ENCODE data around the gene PCDHGA6. TPM values are rescaled to one million over a fixed set of nuclear protein-coding genes. Genes with fewer than 3 reads are reported as not detected.

PCDHGA6 gene
- total RNA-seq, 4 donors from 2014 or later: 2.4 to 7.5 (median 3.7) TPM

- H3K9me3 ChIP-seq: peaks cover 42 to 79% of the 10 kb centered on the region in 2 donors
- intact Hi-C loops (cut with DNase I; ENCODE audit: low total_unique reads): no loop called here
- H3K27ac ChIP-seq: no peak overlapping the region
- no peak for TF ChIP-seq EP300 (IDR thresholded peaks at IDR 0.05; ENCODE audit: low read depth)
- no peak for TF ChIP-seq POLR2A (IDR thresholded peaks at IDR 0.05)
- no peak for TF ChIP-seq POLR2AphosphoS5 (IDR thresholded peaks at IDR 0.05)
- TF ChIP-seq, protein P1, sequence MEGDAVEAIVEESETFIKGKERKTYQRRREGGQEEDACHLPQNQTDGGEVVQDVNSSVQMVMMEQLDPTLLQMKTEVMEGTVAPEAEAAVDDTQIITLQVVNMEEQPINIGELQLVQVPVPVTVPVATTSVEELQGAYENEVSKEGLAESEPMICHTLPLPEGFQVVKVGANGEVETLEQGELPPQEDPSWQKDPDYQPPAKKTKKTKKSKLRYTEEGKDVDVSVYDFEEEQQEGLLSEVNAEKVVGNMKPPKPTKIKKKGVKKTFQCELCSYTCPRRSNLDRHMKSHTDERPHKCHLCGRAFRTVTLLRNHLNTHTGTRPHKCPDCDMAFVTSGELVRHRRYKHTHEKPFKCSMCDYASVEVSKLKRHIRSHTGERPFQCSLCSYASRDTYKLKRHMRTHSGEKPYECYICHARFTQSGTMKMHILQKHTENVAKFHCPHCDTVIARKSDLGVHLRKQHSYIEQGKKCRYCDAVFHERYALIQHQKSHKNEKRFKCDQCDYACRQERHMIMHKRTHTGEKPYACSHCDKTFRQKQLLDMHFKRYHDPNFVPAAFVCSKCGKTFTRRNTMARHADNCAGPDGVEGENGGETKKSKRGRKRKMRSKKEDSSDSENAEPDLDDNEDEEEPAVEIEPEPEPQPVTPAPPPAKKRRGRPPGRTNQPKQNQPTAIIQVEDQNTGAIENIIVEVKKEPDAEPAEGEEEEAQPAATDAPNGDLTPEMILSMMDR (IDR thresholded peaks at IDR 0.05): no peak
- peaks cover 13% of the 10 kb centered on the region for H3K27me3 ChIP-seq
- WGBS, 2 donors (ENCODE audit: low coverage in 1 of 2): 75 to 76% methylated on average over 5 of the region's 5 CpGs
- H3K4me3 ChIP-seq: no peak overlapping the region
- H3K4me1 ChIP-seq: no peaks in the 10 kb centered on the region
- DNase-seq: no peak
- in situ Hi-C loops (cut with MboI; ENCODE audit: low pct_ligation_motif_present in 1 of 4, low pct_unique_long_range_greater_than_20kb in 1 of 4, low sequenced_read_pairs in 3 of 4): loop anchor here in 1 of 4 donors (25.0 kb wide), 1 partner anchor 206 kb away; no protein-coding TSS in a partner anchor
- no peaks in the 10 kb centered on the region for H3K36me3 ChIP-seq
Measured at GRCh38 chr5:141356133-141356532, 17.6 kb upstream of the PCDHGA6 start.

DNA sequence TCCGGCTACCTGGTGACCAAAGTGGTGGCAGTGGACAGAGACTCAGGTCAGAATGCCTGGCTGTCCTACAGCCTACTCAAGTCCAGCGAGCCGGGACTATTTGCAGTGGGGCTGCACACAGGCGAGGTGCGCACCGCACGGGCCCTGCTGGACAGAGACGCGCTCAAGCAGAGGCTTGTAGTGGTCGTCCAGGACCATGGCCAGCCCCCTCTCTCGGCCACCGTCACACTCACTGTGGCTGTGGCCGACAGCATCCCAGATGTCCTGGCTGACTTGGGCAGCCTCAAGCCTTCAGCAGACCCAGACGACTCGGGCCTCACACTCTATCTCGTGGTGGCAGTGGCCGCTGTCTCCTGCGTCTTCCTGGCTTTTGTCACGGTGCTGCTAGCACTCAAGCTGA is 16.7 kb upstream of the PCDHGA6 start:
- in situ Hi-C loops (cut with MboI; ENCODE audit: low pct_ligation_motif_present in 1 of 4, low pct_unique_long_range_greater_than_20kb in 1 of 4, low sequenced_read_pairs in 3 of 4): loop anchor here in 1 of 4 donors (25.0 kb wide), 1 partner anchor 205 kb away; no protein-coding TSS in a partner anchor
- H3K9me3 ChIP-seq: peaks cover 41 to 79% of the 10 kb centered on the region in 2 donors

GRCh38 chr5:141359790-141360426 is 13.8 kb upstream of the PCDHGA6 start, which contains the start of gene PCDHGB2:
PCDHGB2 (plus strand) TSS chr5:141359994; CDS start chr5:141360136, 142 bp downstream.
- Histone ChIP-seq H3K27me3 (peaks cover 23% of the 10 kb centered on the region), H3K9me3 (peaks cover 67 to 80% of the 10 kb centered on the region in 2 donors), H3K36me3 (no peaks in the 10 kb centered on the region), H3K4me1 (no peaks in the 10 kb centered on the region), H3K4me3 (peak within 1 kb of the TSS in 2 of 4 donors; percentile 8 to 36), H3K27ac (no peak within 1 kb of the TSS)
- in situ Hi-C loops (cut with MboI; ENCODE audit: low pct_ligation_motif_present in 1 of 4, low pct_unique_long_range_greater_than_20kb in 1 of 4, low sequenced_read_pairs in 3 of 4) (loop anchor here in 1 of 4 donors (25.0 kb wide), 1 partner anchor 202 kb away; no protein-coding TSS in a partner anchor), intact Hi-C loops (cut with DNase I; ENCODE audit: low total_unique reads) (no loop called here)
- DNase-seq: no peak
- no peak for TF ChIP-seq POLR2A (IDR thresholded peaks at IDR 0.05)
- TF ChIP-seq, protein P1 (IDR thresholded peaks at IDR 0.05): peak; percentile 18 to 43 (median 39)
- 14 to 44% methylated on average over 16 to 24 of the region's 24 CpGs for WGBS, 2 donors (ENCODE audit: low coverage in 1 of 2)

More for the DNA sequence above, 16.7 kb upstream of the PCDHGA6 start:
- TF ChIP-seq EP300 (IDR thresholded peaks at IDR 0.05; ENCODE audit: low read depth): no peak
- TF ChIP-seq, protein P1 (IDR thresholded peaks at IDR 0.05): no peak
- TF ChIP-seq POLR2AphosphoS5 (IDR thresholded peaks at IDR 0.05): no peak
- no peak for TF ChIP-seq POLR2A (IDR thresholded peaks at IDR 0.05)
- intact Hi-C loops (cut with DNase I; ENCODE audit: low total_unique reads): no loop called here
- no peak overlapping the region for H3K4me3 ChIP-seq
- no peaks in the 10 kb centered on the region for H3K36me3 ChIP-seq
- H3K4me1 ChIP-seq: no peaks in the 10 kb centered on the region
- no peak overlapping the region for H3K27ac ChIP-seq
- peaks cover 10% of the 10 kb centered on the region for H3K27me3 ChIP-seq
- 74% methylated on average over 17 of the region's 19 CpGs; no CpG with 5 or more reads in 1 of the 2 donors for WGBS, 2 donors (ENCODE audit: low coverage in 1 of 2)
- no peak for DNase-seq

GRCh38 chr5:141360685-141361084 is 13.0 kb upstream of the PCDHGA6 start:
- Histone ChIP-seq H3K36me3 (no peaks in the 10 kb centered on the region), H3K27ac (no peak overlapping the region), H3K27me3 (peaks cover 29% of the 10 kb centered on the region), H3K4me1 (no peaks in the 10 kb centered on the region), H3K9me3 (peaks cover 66 to 81% of the 10 kb centered on the region in 2 donors), H3K4me3 (no peak overlapping the region)
- DNase-seq: no peak
- 60 to 87% methylated on average over 3 to 15 of the region's 15 CpGs for WGBS, 2 donors (ENCODE audit: low coverage in 1 of 2)
- intact Hi-C loops (cut with DNase I; ENCODE audit: low total_unique reads): no loop called here
- TF ChIP-seq EP300 (IDR thresholded peaks at IDR 0.05; ENCODE audit: low read depth): no peak
- TF ChIP-seq, protein P1 (IDR thresholded peaks at IDR 0.05): no peak
- no peak for TF ChIP-seq POLR2A (IDR thresholded peaks at IDR 0.05)
- no peak for TF ChIP-seq POLR2AphosphoS5 (IDR thresholded peaks at IDR 0.05)
- in situ Hi-C loops (cut with MboI; ENCODE audit: low pct_ligation_motif_present in 1 of 4, low pct_unique_long_range_greater_than_20kb in 1 of 4, low sequenced_read_pairs in 3 of 4): loop anchor here in 1 of 4 donors (25.0 kb wide), 1 partner anchor 202 kb away; no protein-coding TSS in a partner anchor
